ENCODE data around the gene NEO1. TPM values are rescaled to one million over a fixed set of nuclear protein-coding genes. Genes with fewer than 3 reads are reported as not detected.
A peak's percentile ranks its signal among the peaks of the same experiment; 100 is the strongest.

Gene NEO1, protein sequence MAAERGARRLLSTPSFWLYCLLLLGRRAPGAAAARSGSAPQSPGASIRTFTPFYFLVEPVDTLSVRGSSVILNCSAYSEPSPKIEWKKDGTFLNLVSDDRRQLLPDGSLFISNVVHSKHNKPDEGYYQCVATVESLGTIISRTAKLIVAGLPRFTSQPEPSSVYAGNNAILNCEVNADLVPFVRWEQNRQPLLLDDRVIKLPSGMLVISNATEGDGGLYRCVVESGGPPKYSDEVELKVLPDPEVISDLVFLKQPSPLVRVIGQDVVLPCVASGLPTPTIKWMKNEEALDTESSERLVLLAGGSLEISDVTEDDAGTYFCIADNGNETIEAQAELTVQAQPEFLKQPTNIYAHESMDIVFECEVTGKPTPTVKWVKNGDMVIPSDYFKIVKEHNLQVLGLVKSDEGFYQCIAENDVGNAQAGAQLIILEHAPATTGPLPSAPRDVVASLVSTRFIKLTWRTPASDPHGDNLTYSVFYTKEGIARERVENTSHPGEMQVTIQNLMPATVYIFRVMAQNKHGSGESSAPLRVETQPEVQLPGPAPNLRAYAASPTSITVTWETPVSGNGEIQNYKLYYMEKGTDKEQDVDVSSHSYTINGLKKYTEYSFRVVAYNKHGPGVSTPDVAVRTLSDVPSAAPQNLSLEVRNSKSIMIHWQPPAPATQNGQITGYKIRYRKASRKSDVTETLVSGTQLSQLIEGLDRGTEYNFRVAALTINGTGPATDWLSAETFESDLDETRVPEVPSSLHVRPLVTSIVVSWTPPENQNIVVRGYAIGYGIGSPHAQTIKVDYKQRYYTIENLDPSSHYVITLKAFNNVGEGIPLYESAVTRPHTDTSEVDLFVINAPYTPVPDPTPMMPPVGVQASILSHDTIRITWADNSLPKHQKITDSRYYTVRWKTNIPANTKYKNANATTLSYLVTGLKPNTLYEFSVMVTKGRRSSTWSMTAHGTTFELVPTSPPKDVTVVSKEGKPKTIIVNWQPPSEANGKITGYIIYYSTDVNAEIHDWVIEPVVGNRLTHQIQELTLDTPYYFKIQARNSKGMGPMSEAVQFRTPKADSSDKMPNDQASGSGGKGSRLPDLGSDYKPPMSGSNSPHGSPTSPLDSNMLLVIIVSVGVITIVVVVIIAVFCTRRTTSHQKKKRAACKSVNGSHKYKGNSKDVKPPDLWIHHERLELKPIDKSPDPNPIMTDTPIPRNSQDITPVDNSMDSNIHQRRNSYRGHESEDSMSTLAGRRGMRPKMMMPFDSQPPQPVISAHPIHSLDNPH (N-terminal part only)
- total RNA-seq, result 8.7 TPM
- long read RNA-seq, partial matches to known transcripts, result 2 of 3 reads
- long read RNA-seq, other reads (novel, unspliced or antisense), result 1 of 3 reads

DNA sequence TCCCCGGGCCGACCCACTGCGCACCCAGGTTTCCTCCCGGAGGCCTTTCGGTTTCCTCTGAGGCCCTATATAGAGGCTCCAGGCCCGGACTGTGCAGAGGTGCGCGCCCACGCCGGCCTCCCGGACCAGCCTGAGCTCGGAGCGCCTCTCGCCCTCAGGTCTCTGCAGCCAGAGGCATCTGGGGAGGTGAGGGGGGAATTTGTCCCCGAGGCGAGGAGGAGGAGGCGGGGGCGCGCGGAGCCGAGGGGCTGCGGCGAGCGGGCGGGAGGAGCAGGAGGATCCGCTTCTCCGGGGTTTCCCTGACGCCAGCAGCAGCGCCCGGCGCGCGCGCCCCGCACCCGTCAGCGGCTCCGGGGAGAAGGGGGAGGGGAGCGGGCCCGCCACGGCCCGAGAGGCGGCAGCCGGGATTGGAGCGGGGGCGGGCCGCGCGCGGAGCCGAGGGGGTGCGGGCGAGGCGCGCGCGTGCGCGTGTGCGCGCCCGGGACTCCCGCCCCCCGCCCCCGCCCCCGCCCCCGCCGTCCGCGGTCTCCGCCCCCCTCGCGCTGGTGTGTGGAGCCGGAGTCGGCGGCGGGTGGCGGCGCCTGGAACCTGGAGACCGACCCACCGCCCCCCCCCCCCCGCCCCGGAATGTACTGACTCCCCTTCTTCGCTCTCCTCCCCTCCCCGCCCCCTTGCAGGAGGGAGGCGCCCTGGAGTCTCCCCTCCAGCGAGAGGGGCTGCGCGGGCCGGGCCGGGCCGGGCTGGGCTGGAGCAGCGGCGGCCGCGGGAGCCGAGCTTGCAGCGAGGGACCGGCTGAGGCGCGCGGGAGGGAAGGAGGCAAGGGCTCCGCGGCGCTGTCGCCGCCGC, at the start of gene NEO1:
Gene NEO1, plus strand, starts transcription at position 657 of the 846 bp plus-strand sequence. CDS start 213 bp downstream, outside the sequence.
- peak; percentile 86 for DNase-seq (ENCODE audit: low spot score)
- intact Hi-C loops (cut with DNase I), result loop anchor here (5.0 kb wide), 1 partner anchor 270 kb away; the partner anchor contains the start of gene ADPGK

DNA sequence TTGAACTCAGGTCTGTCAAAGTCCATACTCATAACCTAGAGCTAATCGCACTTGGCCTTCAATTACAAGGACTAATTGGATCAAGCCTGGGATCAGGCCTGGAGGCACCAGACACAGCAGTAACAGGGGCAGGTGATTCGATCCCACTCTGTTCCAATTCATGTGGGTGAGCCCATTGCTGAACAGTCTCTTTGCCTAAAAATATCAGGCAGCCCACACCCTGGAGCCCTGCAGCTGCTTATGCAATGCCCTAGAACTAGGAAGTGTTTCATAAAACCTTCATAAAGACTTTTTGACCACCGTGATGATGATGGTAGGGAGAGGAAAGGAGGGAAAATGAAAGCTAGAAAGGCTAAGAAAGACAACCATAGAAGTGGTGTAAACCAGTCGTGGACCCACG, 47.8 kb upstream of the NEO1 start:
- DNase-seq (ENCODE audit: low spot score), result no peak
- intact Hi-C loops (cut with DNase I), result no loop called here

DNA sequence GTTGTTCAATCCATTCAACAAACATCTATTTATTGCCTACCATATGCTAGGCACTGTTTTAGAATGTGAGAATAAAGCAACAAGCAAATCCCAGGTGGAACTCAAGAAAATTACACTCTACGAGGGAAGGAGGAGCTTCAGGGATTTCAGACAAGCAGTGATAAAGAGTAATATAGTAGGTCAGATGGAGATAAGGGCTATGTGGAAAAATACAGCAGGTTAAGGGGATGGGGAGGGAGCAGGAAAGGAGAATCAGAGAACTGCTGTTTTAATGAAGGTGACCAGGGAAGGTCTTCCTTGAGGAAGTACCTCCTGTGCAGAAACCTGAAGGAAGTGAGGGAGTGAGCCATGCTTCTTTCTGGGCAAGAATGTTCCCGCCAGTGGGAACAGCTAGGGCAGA, 47.2 kb upstream of the NEO1 start:
- no peak for DNase-seq (ENCODE audit: low spot score)
- intact Hi-C loops (cut with DNase I), result no loop called here

DNA sequence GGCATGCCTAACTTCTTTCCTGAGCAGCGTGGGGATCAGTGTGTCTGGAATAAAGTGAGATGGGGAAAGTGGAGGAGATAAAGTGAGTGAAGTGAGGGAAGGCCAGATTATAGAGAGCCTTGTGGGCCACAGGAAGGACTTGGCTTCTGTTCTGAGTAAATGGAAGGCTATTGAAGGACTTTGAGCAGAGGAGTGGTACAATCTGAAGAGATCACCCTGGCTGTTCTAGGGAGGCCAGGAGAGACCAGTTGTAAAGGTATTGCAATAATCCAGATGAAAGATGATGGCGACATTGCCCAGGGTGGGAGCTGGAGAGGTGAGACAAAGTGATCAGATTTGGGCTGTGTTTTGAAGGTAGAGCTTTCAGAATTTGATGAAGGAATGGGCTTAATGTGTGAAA, 46.8 kb upstream of the NEO1 start:
- DNase-seq (ENCODE audit: low spot score), result no peak
- intact Hi-C loops (cut with DNase I), result no loop called here

DNA sequence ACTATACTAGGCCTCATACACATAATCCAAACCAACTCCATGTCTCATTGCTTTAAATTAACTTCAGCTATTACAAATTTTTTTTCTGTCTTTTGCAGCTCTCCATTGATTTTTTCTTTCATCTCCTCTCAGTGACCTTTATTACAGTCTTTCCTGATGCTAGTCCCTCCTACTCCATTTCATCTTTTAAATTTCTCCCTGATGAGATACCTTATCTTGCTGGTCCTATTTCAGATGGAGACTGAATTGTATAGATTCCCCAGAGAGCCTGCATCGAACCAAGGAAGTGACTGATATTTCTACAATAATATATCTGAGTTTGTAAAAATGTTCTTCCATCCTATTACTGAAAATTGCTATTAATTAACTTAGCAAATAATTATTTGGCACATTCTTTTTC, 45.7 kb upstream of the NEO1 start:
- intact Hi-C loops (cut with DNase I), result no loop called here

DNA sequence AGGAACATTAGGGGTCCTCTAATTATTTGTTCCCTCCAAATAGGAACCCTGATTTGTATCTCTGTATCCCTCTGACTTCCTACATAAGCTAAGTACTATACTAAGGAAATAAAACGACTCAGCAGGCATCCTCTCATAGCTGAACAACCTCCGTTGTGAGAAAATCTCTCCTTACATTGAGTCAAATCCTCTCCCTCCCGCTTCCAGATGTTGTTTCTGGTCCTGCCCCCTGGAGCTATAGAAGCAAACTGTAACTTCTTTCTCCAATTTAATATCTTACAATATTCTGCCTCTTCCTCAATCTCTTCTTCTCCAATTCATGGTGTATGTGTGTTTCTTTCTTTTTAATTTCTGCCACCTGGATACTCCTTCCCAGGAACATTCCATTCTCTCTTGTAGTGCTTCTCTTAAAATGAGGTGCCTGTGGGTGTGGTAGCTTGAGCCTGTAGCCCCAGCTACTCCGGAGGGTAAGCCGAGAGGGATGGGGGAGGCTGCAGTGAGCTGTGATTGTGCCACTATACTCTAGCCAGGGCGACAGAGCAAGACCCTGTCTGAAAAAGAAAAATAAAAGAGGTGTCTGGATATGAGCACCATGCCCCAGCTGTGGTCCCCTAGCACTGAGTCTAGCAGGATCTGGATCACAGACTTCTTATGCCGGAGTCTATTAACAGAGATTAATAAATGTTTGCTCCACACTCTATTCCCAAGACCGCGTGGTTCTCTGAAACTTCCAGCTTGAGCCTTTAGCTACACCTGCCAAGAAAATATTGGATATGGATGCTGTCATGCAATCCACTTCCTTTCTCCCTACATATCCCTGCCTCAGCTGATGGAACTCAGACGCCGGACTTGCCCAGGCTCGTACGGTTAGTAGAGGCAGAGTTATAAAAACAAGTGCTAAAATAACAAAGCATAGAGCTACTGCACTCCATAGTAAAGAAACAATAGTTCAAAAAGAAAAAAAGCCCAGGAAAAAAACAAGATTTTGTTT, 42.9 kb upstream of the NEO1 start:
- intact Hi-C loops (cut with DNase I), result loop anchor here (10.0 kb wide), 1 partner anchor 55 kb away; no protein-coding TSS in a partner anchor
- no peak for DNase-seq (ENCODE audit: low spot score)

More for the DNA sequence above, 45.7 kb upstream of the NEO1 start:
- DNase-seq (ENCODE audit: low spot score), result no peak

DNA sequence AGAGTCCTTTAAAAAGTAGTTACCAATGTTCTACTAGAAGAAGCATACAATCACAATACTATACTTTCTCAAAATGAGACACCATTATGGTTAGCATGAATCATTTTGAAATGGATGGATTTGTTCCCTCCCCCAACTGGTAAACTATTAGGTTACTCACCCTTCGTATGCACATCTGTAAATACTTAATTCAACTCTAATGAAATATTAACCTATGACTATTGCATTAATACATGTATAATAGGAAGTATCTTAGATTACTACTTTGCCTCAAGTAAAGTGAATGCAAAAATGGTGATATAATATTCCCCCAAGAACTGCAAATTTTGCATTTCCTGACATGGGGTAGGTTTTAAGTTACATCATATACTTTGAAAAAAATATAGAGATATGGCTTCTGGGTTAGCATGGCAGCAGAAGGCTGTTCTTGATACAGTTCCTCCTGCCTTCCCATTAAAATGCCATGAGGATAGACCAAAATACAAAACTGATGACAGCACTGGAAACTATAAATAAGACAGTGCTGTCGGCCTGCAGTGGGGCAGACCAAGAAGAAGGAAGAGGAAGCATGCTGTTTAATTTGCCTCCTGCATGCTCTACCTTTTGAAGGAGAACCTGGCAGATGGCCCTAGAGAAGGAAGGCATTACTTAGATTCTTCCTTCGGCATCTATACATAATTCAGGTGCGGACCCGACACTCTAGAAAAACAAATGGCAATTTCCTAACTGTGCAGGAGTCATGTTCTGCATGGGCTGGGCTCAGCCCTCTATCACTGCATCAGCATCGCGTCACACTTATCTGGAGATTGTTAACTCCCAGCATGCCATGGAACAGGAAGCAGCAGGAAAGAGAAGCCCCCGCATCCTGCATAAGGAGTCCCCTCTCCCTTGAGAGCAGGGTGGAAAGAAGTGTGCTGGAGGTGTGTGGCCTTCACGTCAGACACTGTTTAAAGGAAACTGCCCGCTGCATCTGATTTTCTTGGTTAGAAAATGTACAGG, 41.8 kb upstream of the NEO1 start:
- DNase-seq (ENCODE audit: low spot score), result no peak
- intact Hi-C loops (cut with DNase I), result loop anchor here (10.0 kb wide), 1 partner anchor 56 kb away; no protein-coding TSS in a partner anchor

DNA sequence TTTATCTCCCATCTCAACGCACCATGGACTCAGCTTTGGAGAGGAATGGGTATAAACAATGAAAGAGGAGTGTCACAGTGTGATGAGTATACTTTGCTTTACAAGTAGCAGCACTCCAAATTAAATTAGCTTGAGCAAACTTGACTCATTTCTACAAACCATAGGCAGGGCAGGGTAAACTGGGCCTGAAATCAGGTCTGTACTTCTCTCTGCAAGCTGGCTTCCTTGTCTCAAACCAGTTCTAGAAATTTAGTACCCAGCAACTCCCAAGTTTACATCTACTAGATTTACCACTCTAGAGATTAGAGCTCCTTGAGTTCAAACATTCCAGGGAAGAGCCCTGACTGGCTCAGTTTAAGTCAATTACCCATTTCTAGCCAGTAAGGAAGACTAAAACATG, 37.4 kb upstream of the NEO1 start:
- DNase-seq (ENCODE audit: low spot score), result no peak
- intact Hi-C loops (cut with DNase I), result loop anchor here (10.0 kb wide), 1 partner anchor 60 kb away; no protein-coding TSS in a partner anchor

DNA sequence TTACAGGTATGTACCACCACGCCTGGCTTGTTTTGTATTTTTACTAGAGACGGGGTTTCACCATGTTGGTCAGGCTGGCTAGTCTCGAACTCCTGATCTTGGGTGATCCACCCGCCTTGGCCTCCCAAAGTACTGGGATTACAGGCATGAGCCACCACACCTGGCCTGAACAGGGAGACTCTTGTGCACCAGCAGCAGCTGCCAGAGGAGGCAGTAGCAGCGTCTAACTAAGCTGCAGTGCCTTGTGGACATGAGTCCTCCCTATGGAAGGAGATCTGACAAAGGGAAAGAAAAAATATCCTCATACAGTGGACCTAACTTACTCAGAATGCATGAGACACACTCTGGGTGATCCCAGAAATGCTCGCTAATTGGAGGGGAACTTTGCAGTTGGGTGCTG, 36.8 kb upstream of the NEO1 start:
- intact Hi-C loops (cut with DNase I), result loop anchor here (10.0 kb wide), 1 partner anchor 61 kb away; no protein-coding TSS in a partner anchor
- DNase-seq (ENCODE audit: low spot score), result no peak

DNA sequence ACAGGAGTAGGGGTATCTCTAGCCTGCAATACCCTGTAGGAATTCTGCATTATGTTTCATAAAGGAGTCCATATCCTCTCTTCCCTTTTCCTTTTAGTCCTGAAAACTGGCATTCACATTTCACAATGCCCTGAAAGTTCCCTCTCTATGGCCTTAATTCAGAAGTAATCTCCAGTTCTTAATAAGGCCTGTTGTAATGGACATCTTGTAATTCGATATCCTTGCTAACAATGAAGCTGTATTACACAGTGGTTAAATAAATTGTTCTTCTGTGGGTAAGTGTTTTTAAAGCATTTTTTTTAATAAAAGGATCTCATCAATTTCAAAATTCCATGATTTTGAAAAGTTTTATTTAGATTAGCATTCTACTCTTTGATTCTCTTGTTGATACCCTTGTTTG, 34.3 kb upstream of the NEO1 start:
- intact Hi-C loops (cut with DNase I), result loop anchor here (10.0 kb wide), 1 partner anchor 63 kb away; no protein-coding TSS in a partner anchor

DNA sequence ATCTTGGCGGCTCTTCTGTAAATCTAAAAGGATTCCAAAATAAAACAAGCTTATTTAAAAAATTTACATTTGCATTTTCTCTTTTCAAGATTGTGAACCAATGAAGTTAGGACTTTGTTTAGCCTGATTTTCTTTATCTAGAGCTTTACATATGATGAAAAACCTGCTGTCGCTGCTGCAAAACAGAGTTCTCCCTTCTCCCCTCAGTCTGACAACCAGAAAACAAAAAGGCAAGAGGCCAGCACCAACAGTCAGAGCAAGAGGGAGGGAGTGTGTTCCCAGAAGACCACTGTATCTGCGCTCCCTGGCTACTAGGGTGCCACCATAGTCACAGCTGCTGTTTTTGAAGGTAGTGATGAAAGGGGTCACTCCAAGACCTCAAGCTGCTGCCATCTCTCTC, 33.1 kb upstream of the NEO1 start:
- intact Hi-C loops (cut with DNase I), result loop anchor here (10.0 kb wide), 1 partner anchor 64 kb away; no protein-coding TSS in a partner anchor
- no peak for DNase-seq (ENCODE audit: low spot score)

More for the DNA sequence above, 34.3 kb upstream of the NEO1 start:
- no peak for DNase-seq (ENCODE audit: low spot score)

DNA sequence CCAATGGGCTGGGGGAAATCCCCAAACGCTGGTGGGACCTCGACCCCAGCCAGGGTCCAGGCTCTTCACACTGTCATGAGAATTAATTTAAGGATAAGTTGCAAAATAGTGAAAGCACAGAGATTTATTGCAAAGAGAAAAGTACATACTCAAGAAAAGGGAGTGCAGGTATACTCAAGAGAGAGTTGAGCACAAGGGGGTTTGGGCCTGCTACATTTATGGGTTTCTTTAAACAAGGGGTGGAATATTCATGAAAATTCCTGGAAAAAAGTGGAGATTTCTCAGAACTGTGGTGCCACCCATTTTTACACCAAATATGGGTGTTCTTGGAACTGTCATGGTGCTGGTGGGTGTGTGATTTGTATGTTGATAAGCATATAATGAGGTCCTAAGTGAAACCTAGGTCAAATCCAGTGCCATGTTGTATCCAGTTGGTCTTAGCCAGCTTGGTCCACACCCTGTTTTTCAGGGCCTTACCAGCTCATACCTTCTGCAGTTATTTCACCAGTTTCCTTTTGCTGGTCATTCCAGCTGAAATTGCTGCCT, 32.6 kb upstream of the NEO1 start:
- intact Hi-C loops (cut with DNase I), result loop anchor here (10.0 kb wide), 1 partner anchor 65 kb away; no protein-coding TSS in a partner anchor
- DNase-seq (ENCODE audit: low spot score), result no peak

DNA sequence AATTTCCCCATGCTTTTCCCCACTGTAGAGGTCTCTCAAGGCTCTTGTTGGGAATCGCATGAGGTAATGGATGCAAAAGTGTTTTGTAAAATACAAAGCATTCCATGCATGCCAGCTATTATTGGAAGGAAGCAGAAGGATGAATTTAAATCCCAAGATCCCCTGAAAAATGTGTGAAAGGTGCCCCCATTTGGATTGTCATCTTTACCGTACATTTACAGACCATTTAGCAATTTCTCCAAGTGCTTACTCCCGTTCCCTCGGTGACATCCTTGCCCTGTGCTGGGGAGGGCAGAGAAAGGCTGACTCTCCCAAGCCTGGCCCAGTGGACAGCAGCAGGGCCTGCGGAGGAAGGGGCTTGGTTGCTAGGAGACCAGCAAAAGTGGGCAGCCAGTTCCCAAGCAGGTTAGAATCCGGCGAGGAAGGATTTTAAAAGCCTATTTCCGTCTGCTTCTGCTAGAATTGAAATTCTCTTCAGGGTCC, 31.1 kb upstream of the NEO1 start:
- no peak for DNase-seq (ENCODE audit: low spot score)
- intact Hi-C loops (cut with DNase I), result no loop called here

DNA sequence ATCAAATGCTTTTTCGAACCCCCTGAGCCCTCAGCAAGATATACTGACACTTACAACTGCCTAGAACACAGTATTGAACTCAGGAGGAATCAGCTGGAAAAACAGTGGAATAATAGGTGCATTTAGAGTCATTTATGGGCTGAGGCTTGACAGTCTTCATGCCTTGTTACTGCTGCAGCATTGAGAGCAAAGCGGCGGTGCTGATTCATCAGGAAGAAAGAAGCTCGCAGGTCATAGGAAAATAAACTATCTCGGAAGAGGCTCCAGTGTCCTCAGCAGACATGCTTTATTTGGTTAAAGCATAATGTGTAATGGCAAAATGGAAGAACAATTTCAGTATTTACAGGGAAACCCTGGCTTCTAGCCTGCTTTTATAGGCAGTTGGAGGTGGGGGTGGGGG, 30.1 kb upstream of the NEO1 start:
- intact Hi-C loops (cut with DNase I), result no loop called here
- no peak for DNase-seq (ENCODE audit: low spot score)

DNA sequence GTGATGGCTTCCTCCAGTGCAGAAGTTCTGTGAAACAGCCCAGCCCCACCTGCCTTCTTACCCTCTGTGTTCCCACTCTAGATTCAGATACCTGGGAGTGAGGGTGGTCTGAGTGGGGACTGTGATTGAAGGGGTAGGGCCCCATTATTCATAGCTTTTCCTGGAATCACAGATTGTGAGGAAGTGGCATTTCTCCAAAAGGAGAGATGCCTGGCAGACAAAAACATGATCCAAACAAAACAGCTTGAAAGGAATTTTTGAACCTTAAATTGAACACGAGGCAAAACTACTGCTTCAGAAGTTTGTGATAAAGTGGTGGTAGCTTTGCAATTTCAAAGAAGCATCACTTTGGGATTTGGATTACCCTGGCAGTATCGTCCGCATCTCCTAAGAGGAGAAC, 29.2 kb upstream of the NEO1 start:
- intact Hi-C loops (cut with DNase I), result no loop called here
- DNase-seq (ENCODE audit: low spot score), result no peak

DNA sequence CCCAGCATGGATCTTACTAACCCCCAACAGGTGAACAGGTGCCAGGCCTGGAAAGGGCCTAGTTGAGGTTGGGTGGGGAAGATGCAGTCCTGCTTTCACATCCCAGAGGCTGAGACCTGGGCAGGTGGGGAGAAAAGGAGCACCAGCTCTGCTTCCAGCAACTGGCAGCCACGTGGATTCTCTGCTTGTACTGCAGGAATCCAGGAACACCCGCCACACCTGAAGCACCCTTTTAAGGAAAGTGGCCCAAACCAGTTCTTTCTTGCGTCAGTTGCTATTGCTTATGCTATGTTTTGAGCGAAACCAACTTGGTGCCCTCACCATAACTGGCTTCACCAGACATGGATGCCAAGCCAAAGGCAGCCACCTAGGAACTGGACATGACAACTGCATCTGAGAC, 28.1 kb upstream of the NEO1 start:
- no peak for DNase-seq (ENCODE audit: low spot score)
- intact Hi-C loops (cut with DNase I), result no loop called here
